ENCODE data around the gene PAGE2B. TPM values are rescaled to one million over a fixed set of nuclear protein-coding genes. Genes with fewer than 3 reads are reported as not detected.

PAGE2B gene
- total and polyA plus RNA-seq, 9 of the 15 experiments (the other 6 are each of a cell fraction or from before 2014, with no cell fraction given) = 1.8 to 36.0 (median 16.5) TPM

DNA sequence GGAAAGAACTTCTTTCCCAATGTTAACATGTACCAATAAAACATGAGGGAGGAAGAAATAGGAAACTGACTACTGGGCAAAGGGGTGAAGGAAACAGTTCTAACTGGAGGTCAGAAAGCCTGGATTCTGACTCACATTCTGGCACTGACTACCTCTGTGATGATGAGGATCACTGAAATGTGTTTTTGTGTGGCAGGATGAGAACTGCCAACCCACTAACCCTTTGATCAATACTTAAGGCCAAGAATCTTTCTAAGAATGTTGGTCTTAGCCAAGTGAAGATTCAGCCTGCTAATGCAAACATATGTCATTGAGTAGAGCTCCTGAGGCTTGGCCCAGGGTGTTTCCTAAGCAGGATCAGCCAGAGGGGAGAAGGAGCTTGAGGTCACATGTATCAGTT, 48.7 kb upstream of the PAGE2B start (continued):
- TF ChIP-seq, protein P1, sequence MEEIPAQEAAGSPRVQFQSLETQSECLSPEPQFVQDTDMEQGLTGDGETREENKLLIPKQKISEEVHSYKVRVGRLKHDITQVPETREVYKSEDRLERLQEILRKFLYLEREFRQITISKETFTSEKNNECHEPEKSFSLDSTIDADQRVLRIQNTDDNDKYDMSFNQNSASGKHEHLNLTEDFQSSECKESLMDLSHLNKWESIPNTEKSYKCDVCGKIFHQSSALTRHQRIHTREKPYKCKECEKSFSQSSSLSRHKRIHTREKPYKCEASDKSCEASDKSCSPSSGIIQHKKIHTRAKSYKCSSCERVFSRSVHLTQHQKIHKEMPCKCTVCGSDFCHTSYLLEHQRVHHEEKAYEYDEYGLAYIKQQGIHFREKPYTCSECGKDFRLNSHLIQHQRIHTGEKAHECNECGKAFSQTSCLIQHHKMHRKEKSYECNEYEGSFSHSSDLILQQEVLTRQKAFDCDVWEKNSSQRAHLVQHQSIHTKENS (CRISPR knock-in tag; IDR thresholded peaks at IDR 0.05) = no peak
- no peak for TF ChIP-seq CSDE1 (IDR thresholded peaks at IDR 0.05)
- TF ChIP-seq MED1 (CRISPR knock-in tag; IDR thresholded peaks at IDR 0.05; ENCODE audit: borderline replicate concordance) = no peak
- TF ChIP-seq, protein P2, sequence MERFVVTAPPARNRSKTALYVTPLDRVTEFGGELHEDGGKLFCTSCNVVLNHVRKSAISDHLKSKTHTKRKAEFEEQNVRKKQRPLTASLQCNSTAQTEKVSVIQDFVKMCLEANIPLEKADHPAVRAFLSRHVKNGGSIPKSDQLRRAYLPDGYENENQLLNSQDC (CRISPR knock-in tag; IDR thresholded peaks at IDR 0.05) = no peak
- TF ChIP-seq HDGF (IDR thresholded peaks at IDR 0.05) = no peak
- TF ChIP-seq BRD4 (IDR thresholded peaks at IDR 0.05) = no peak

DNA sequence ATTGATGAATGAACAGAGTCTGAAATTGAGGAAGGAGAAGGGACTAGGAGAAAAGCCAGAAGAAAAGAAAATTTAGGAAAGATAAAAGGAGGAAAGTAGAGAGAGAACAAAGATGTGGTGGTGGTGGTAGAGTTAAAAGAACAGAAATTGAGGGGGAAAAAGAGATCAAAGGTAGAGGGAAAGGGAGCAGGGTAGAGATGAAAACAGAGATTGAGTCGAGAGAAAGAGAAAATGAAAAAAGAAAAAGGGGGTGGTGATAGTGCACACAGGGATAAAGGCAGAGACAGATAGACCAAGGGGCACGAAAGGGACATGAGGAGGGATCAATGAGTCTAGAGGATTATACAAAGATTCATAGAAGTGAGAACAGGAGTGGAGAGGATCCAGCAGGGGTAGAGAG, 48.0 kb upstream of the PAGE2B start:
- ChIA-PET POLR2A (no interaction called here), CTCF (ENCODE audit: low intra/inter-chr PET ratio) (no interaction called here)
- no peak overlapping the region for H2AFZ ChIP-seq (ENCODE audit: low read depth, low read length)
- BruUV-seq (replicated peaks) = no TSS peak
- intact Hi-C loops (cut with micrococcal nuclease) = no loop called here
- no peak overlapping the region for H3K4me3 ChIP-seq
- H3K4me1 ChIP-seq (replicated peaks in 1 of 2; ENCODE audit: control insufficient read depth in 2 of 2, insufficient read depth in 2 of 2, low read length in 2 of 2) = peaks cover 9 to 27% of the 10 kb centered on the region in 2 experiments; a peak in 4 of 5 replicates
- H3K36me3 ChIP-seq (ENCODE audit: control insufficient read depth, insufficient read depth, low read length) = no peaks in the 10 kb centered on the region; the same call in 2 of the 3 replicates
- TF ChIP-seq, protein P3, sequence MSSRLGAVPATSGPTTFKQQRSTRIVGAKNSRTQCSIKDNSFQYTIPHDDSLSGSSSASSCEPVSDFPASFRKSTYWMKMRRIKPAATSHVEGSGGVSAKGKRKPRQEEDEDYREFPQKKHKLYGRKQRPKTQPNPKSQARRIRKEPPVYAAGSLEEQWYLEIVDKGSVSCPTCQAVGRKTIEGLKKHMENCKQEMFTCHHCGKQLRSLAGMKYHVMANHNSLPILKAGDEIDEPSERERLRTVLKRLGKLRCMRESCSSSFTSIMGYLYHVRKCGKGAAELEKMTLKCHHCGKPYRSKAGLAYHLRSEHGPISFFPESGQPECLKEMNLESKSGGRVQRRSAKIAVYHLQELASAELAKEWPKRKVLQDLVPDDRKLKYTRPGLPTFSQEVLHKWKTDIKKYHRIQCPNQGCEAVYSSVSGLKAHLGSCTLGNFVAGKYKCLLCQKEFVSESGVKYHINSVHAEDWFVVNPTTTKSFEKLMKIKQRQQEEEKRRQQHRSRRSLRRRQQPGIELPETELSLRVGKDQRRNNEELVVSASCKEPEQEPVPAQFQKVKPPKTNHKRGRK (tag; IDR thresholded peaks at IDR 0.05) = peak; percentile 95
- no peak for TF ChIP-seq ZFPM2 (CRISPR knock-in tag; IDR thresholded peaks at IDR 0.05)
- peak overlapping the region; percentile 61; the same call in 1 of the 2 replicates for H3K4me2 ChIP-seq (ENCODE audit: insufficient read depth, low read length)
- no peaks in the 10 kb centered on the region for H3K9me3 ChIP-seq (replicated peaks; ENCODE audit: control insufficient read depth, insufficient read depth, low read depth, low read length)
- no peak for FAIRE-seq
- in situ Hi-C loops (cut with MboI) = no loop called here
- H3K27ac ChIP-seq (ENCODE audit: extremely low read depth, low read depth, low read length) = no peak overlapping the region
- no peaks in the 10 kb centered on the region for H3K9me1 ChIP-seq (ENCODE audit: control insufficient read depth, insufficient read depth, low read length)
- WGBS (ENCODE audit: insufficient coverage, low coverage, missing lambda C conversion rate) = 17% methylated on average over 2 of the region's 2 CpGs
- peaks cover 17% of the 10 kb centered on the region for H3K79me2 ChIP-seq (ENCODE audit: control insufficient read depth, insufficient read depth, low read length)
- no peaks in the 10 kb centered on the region for H4K20me1 ChIP-seq (replicated peaks; ENCODE audit: control insufficient read depth, insufficient read depth, low read length)
- no peak overlapping the region for H3K9ac ChIP-seq (ENCODE audit: insufficient read depth in 1 of 2, low read depth in 2 of 2, low read length in 2 of 2)
- H3K27me3 ChIP-seq (ENCODE audit: control insufficient read depth in 2 of 2, insufficient read depth in 2 of 2, low read length in 2 of 2) = no peaks in the 10 kb centered on the region
- no peak for ATAC-seq
- DNase-seq (ENCODE audit: extremely low read depth in 1 of 4, low spot score in 3 of 4) = no peak
